HEK293T (cell line): ENCODE results near the gene PPP1R7.

Source experiments
- CTCF ChIA-PET: fragments of 350-600 bp; formaldehyde crosslinking; extraction: SDS; loops from one replicate; lab custom pipeline; 2021; ENCODE audit warnings: antibody characterized with exemption, inconsistent platforms; lab: Yijun Ruan, JAX
- POLR2A ChIA-PET: fragments of 350-600 bp; formaldehyde crosslinking; extraction: SDS; loops from one replicate; lab custom pipeline; 2020; ENCODE audit warnings: antibody characterized with exemption, inconsistent platforms; lab: Yijun Ruan, JAX
- DNase-seq: peaks from one replicate; pipeline ENCODE4 v3.0.0; 2012; ENCODE audit warnings: mixed read lengths; ENCODE audit errors: extremely low spot score
- ARNT ChIP-seq: fragments of 450-650 bp; IDR thresholded peaks from 2 replicates; pipeline ENCODE4 v1.6.1; 2017; ENCODE audit warnings: mild to moderate bottlenecking
- BHLHE40 ChIP-seq: fragments of 450-650 bp; IDR thresholded peaks from 2 replicates; pipeline ENCODE4 v1.6.1; 2016; ENCODE audit warnings: mild to moderate bottlenecking, moderate library complexity, borderline replicate concordance
- CTBP1 ChIP-seq: fragments of 450-650 bp; IDR thresholded peaks from 2 replicates; pipeline ENCODE4 v1.6.1; 2016; ENCODE audit warnings: borderline replicate concordance
- ELF4 ChIP-seq: fragments of 450-650 bp; IDR thresholded peaks from 2 replicates; pipeline ENCODE4 v1.6.1; 2017; ENCODE audit warnings: antibody characterized with exemption
- FOXA1 ChIP-seq: fragments of 450-650 bp; IDR thresholded peaks from 2 replicates; pipeline ENCODE4 v1.6.1; 2016; ENCODE audit warnings: mild to moderate bottlenecking
- FOXK2 ChIP-seq: fragments of 450-650 bp; IDR thresholded peaks from 2 replicates; pipeline ENCODE4 v1.6.1; 2016; ENCODE audit warnings: mild to moderate bottlenecking
- FOXM1 ChIP-seq: fragments of 450-650 bp; IDR thresholded peaks from 2 replicates; pipeline ENCODE4 v1.6.1; 2017; ENCODE audit warnings: mild to moderate bottlenecking, borderline replicate concordance
- HDGF ChIP-seq: fragments of 450-650 bp; IDR thresholded peaks from 2 replicates; pipeline ENCODE4 v1.6.1; 2017; ENCODE audit warnings: antibody characterized with exemption, borderline replicate concordance
- L3MBTL2 ChIP-seq: fragments of 450-650 bp; conservative IDR thresholded peaks from 2 replicates; pipeline ENCODE4 v1.6.1; 2016; ENCODE audit warnings: mild to moderate bottlenecking
- LEF1 ChIP-seq: fragments of 450-650 bp; IDR thresholded peaks from 2 replicates; pipeline ENCODE4 v1.6.1; 2017; ENCODE audit warnings: mild to moderate bottlenecking, borderline replicate concordance
- NFRKB ChIP-seq: fragments of 450-650 bp; IDR thresholded peaks from 2 replicates; pipeline ENCODE4 v1.6.1; 2016; ENCODE audit warnings: mild to moderate bottlenecking, moderate library complexity
- PKNOX1 ChIP-seq: fragments of 450-650 bp; IDR thresholded peaks from 2 replicates; pipeline ENCODE4 v1.6.1; 2016
- SP1 ChIP-seq: fragments of 450-650 bp; IDR thresholded peaks from 2 replicates; pipeline ENCODE4 v1.6.1; 2017
- SUZ12 ChIP-seq: fragments of 450-650 bp; IDR thresholded peaks from 2 replicates; pipeline ENCODE4 v1.6.1; 2016; ENCODE audit warnings: mild to moderate bottlenecking
- TARDBP ChIP-seq: fragments of 450-650 bp; IDR thresholded peaks from 2 replicates; pipeline ENCODE4 v1.6.1; 2016
- ZNF384 ChIP-seq: fragments of 450-650 bp; IDR thresholded peaks from 2 replicates; pipeline ENCODE4 v1.6.1; 2016

PPP1R7 gene

GRCh38 chr2:241135737-241136136 lies 14.5 kb upstream of the PPP1R7 start:
- CTCF ChIA-PET, result no interaction called here
- DNase-seq, result no peak
- POLR2A ChIA-PET, result no interaction called here
- no peak for TF ChIP-seq BHLHE40
- TF ChIP-seq LEF1, result no peak
- TF ChIP-seq TARDBP, result no peak
- TF ChIP-seq ARNT, result no peak
- TF ChIP-seq HDGF, result no peak
- TF ChIP-seq ZNF384, result no peak
- no peak for TF ChIP-seq FOXM1
- no peak for TF ChIP-seq NFRKB
- no peak for TF ChIP-seq FOXA1
- no peak for TF ChIP-seq SUZ12
- TF ChIP-seq CTBP1, result no peak
- TF ChIP-seq SP1, result no peak
- TF ChIP-seq PKNOX1, result no peak
- no peak for TF ChIP-seq L3MBTL2
- no peak for TF ChIP-seq FOXK2
- TF ChIP-seq ELF4, result no peak

GRCh38 chr2:241136191-241136590 lies 14.1 kb upstream of the PPP1R7 start:
- ChIA-PET POLR2A (no interaction called here), CTCF (no interaction called here)
- DNase-seq, result no peak
- no peak for TF ChIP-seq SUZ12
- TF ChIP-seq ZNF384, result no peak

- ChIA-PET CTCF (no interaction called here), POLR2A (interaction anchor here (1.4 kb wide), 1 partner anchor 13 kb away, joined by 6 read pairs; the partner anchor contains the start of gene PASK)
- TF ChIP-seq LEF1 (no peak), PKNOX1 (no peak), L3MBTL2 (no peak), SUZ12 (no peak), SP1 (no peak), CTBP1 (no peak), HDGF (no peak), FOXA1 (no peak), BHLHE40 (no peak), ZNF384 (no peak)
- no peak for DNase-seq
Measured at GRCh38 chr2:241136661-241137260, 13.5 kb upstream of the PPP1R7 start.

GRCh38 chr2:241137276-241138190 lies 12.7 kb upstream of the PPP1R7 start:
- no peak for TF ChIP-seq ARNT
- TF ChIP-seq CTBP1, result no peak
- no peak for TF ChIP-seq SUZ12
- no peak for TF ChIP-seq PKNOX1
- no peak for TF ChIP-seq NFRKB
- no peak for TF ChIP-seq SP1
- ChIA-PET POLR2A (interaction anchor here (1.4 kb wide), 1 partner anchor 12 kb away, joined by 6 read pairs; the partner anchor contains the start of gene PASK), CTCF (no interaction called here)
- DNase-seq, result no peak

GRCh38 chr2:241138471-241138870 lies 11.8 kb upstream of the PPP1R7 start:
- no peak for TF ChIP-seq HDGF
- no peak for TF ChIP-seq LEF1
- no peak for TF ChIP-seq TARDBP
- no peak for TF ChIP-seq SUZ12
- no peak for TF ChIP-seq PKNOX1
- no peak for TF ChIP-seq FOXK2
- TF ChIP-seq FOXM1, result no peak
- no peak for TF ChIP-seq CTBP1
- TF ChIP-seq ARNT, result no peak
- TF ChIP-seq ZNF384, result no peak
- TF ChIP-seq NFRKB, result no peak
- ChIA-PET POLR2A (no interaction called here), CTCF (no interaction called here)
- no peak for DNase-seq
